ENCODE data around the gene UBALD2. TPM values are rescaled to one million over a fixed set of nuclear protein-coding genes. Genes with fewer than 3 reads are reported as not detected.
A peak's percentile ranks its signal among the peaks of the same experiment; 100 is the strongest.

UBALD2 gene
- total RNA-seq, 1 donor from 2014 or later = 3.4 TPM

GRCh38 chr17:76268015-76268749 lies 3.0 kb downstream of the UBALD2 start:
- H3K36me3 ChIP-seq (ENCODE audit: control insufficient read depth, insufficient read depth, low read length) = peaks cover 3% of the 10 kb centered on the region
- H3K4me3 ChIP-seq (ENCODE audit: low read depth, low read length) = no peak overlapping the region
- H3K27me3 ChIP-seq (ENCODE audit: control insufficient read depth, insufficient read depth, low read length) = no peaks in the 10 kb centered on the region
- FAIRE-seq = no peak
- no peak for TF ChIP-seq CTCF (IDR thresholded peaks at IDR 0.05; ENCODE audit: insufficient read depth, low read length, severe bottlenecking)
- DNase-seq (ENCODE audit: low read depth) = peak; percentile 93

GRCh38 chr17:76268991-76269981 lies 4.1 kb downstream of the UBALD2 start:
- FAIRE-seq (no peak), DNase-seq (ENCODE audit: low read depth) (no peak)
- no peaks in the 10 kb centered on the region for H3K27me3 ChIP-seq (ENCODE audit: control insufficient read depth, insufficient read depth, low read length)
- peaks cover 3% of the 10 kb centered on the region for H3K36me3 ChIP-seq (ENCODE audit: control insufficient read depth, insufficient read depth, low read length)
- TF ChIP-seq CTCF (IDR thresholded peaks at IDR 0.05; ENCODE audit: insufficient read depth, low read length, severe bottlenecking) = no peak
- no peak overlapping the region for H3K4me3 ChIP-seq (ENCODE audit: low read depth, low read length)

- DNase-seq (ENCODE audit: low read depth) = no peak
- TF ChIP-seq CTCF (IDR thresholded peaks at IDR 0.05; ENCODE audit: insufficient read depth, low read length, severe bottlenecking) = no peak
- Histone ChIP-seq H3K36me3 (ENCODE audit: control insufficient read depth, insufficient read depth, low read length) (peaks cover 3% of the 10 kb centered on the region), H3K27me3 (ENCODE audit: control insufficient read depth, insufficient read depth, low read length) (no peaks in the 10 kb centered on the region), H3K4me3 (ENCODE audit: low read depth, low read length) (no peak overlapping the region)
- FAIRE-seq = no peak
Observed at GRCh38 chr17:76270127-76270592, 5.0 kb downstream of the UBALD2 start.

GRCh38 chr17:76270770-76271668 lies 5.9 kb downstream of the UBALD2 start:
- Histone ChIP-seq H3K4me3 (ENCODE audit: low read depth, low read length) (no peak overlapping the region), H3K36me3 (ENCODE audit: control insufficient read depth, insufficient read depth, low read length) (peaks cover 3% of the 10 kb centered on the region), H3K27me3 (ENCODE audit: control insufficient read depth, insufficient read depth, low read length) (no peaks in the 10 kb centered on the region)
- no peak for DNase-seq (ENCODE audit: low read depth)
- no peak for FAIRE-seq
- no peak for TF ChIP-seq CTCF (IDR thresholded peaks at IDR 0.05; ENCODE audit: insufficient read depth, low read length, severe bottlenecking)

Data from bronchial epithelial cell (primary cell).